ENCODE data around the gene EIF2AK2.
"Not testable (repeated sequence)": the region's sequence is repeated elsewhere in the genome, so short reads cannot be mapped to it uniquely, and the experiment has no call there.

Gene EIF2AK2

DNA sequence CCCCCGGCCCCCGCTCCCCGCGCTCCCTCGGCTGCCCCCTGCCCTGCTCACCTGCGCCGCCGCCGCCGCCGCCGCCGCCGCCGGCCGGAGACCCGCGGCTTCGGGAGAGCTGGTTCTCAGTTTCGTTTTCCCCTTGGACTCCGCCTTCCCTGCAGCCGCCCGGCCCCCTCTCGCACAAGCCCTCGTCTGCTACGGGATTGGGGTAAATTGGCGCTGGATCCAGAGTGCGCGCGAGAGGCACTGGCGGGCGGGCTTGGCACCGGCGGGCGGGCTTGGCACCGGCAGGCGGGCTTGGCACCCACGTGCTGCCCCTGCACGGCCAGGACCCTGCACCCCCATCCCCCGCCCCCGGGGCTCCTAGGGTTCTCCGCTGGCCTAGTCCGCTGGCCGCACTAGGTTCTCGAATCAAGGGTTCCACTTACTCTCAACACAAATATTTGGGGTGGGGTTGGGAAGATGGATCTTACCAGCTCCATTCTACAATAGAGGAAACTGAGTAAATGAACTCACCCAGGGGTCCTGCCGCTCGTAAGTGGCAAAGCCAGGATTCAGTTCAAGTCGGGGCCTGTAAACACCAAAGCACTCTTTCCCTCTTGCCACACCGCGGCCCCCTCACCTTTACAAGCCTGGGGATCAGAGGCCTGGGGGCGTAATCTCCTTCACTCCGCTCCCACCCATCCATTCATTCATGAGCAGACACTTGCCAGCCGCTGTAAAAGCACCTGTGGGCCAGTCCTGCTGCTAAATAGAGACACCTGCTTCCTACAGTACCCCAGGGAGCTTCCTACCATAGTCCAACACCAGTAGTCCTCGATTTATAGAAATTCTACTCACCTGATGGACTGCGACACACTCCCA, at the start of gene EIF2AK2:
TSS of gene EIF2AK2 (minus strand) at position 124 of the 858 bp plus-strand sequence. CDS start 9,174 bp downstream, outside the sequence.
- peak; percentile 55 for DNase-seq

DNA sequence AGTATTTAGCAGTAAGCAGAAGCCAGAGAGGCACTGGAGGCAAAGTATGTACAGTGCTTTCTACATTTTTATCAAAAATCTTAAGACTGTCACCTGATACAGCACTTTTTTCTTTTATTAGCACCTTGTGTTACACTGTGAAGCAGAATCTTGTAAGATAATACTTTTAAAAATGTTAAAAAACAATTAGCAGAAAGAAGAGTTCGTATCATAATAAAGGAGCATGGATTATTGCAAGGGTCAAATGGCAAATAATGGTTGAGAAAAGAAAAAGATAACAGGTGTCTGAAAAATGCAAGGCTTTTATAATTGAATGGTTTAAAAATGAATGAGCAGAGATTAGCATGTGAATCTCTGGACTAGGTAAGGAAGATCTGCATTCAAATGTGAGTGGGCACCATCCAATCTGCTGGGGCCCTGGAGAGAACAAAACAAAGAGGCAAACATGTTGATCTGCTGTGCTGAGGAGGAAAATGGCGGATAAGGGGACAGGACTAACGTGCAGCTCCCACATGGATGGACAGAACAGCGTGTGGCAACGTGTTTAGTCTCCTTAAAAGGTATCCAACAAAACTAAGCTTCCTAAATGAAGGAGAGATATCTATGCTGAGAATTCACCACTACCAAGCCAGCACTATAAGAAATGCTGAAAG, 49.0 kb upstream of the EIF2AK2 start:
- DNase-seq, result no peak

DNA sequence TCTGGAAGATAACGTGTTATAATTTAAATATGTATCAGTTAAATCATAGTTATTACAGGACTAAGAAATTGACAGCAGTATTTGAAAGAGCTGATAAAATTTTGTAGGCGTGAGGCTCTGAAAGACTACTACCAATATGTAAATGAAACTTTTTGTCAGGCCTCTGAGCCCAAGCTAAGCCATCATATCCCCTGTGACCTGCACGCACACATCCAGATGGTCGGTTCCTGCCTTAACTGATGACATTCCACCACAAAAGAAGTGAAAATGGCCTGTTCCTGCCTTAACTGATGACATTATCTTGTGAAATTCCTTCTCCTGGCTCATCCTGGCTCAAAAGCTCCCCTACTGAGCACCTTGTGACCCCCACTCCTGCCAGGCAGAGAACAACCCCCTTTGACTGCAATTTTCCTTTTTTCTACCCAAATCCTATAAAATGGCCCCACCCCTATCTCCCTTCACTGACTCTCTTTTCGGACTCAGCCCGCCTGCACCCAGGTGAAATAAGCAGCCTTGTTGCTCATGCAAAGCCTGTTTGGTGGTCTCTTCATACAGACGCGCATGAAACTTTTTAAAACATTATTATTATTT, 48.4 kb upstream of the EIF2AK2 start:
- not testable (repeated sequence) for DNase-seq

DNA sequence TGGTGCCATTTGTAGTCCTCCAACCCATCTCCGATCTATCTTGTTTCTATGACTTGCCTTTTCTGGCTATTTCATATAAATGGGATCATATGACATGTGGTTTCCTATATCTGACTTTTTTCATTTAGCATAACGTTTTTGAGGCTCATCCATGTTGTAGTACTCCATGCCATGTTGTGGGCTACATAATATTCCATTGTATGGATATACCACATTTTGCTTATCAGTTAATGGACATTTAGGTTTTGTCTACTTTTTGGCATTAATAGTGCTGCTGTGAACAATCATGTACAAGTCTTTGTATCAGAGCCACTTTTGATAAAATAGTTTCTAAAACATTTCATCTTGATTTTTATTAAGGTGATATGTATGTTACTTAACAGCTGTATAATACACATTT, 46.9 kb upstream of the EIF2AK2 start:
- no peak for DNase-seq

DNA sequence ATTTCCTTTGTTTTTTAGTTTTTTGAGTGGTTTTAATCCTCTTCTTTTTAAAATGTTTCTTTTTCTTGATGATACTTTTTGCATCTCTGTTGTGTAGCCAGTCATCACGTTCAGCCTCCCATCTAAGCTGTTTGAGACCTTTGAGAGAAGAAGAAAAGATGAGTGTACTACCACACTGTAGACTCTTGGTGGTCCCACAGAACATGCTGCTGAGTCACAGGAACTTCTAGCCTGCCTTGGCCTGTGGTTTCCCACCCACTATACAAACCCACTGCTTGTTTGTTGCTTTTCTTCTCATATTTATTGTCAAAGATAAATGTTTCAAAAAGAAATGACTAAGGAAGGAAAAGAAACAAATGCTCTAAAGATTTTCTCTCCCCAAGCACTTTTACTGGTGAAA, 45.0 kb upstream of the EIF2AK2 start:
- no peak for DNase-seq

DNA sequence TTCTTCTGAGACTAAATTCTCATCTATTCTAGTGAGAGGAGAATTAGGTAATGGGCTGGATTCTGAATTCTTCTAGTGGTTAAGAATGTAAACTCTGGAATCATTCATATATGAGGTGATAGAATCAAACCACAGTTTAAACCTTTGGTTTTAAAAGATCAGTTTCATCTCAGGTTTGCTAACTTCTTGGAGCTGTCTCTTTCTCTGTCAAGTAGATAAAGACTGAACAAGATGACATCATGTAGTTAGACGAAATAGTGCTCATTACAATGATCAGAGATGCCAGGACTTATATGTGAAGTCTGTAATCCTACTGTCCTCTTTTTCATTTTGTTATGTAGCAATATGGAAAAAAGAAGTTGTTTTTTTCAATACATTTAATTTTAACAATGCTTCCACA, 44.4 kb upstream of the EIF2AK2 start:
- DNase-seq, result no peak

DNA sequence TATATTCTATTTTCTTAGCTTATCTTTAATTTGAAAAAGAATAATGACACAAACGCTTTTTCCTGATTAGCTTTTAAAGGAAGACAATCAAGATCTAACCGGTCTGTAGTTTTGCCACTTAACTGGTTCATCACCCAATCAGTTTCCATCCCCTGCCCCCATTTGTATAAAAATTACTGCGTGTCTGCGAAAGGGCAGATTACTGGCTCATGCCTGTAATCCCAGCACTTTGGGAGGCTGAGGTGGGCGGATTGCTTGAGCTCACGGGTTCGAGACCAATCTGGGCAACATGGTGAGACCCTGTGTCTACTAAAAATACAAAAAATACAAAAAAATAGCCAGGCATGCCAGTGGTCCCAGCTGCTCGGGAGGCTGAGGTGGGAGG, 41.9 kb upstream of the EIF2AK2 start:
- DNase-seq, result no peak

DNA sequence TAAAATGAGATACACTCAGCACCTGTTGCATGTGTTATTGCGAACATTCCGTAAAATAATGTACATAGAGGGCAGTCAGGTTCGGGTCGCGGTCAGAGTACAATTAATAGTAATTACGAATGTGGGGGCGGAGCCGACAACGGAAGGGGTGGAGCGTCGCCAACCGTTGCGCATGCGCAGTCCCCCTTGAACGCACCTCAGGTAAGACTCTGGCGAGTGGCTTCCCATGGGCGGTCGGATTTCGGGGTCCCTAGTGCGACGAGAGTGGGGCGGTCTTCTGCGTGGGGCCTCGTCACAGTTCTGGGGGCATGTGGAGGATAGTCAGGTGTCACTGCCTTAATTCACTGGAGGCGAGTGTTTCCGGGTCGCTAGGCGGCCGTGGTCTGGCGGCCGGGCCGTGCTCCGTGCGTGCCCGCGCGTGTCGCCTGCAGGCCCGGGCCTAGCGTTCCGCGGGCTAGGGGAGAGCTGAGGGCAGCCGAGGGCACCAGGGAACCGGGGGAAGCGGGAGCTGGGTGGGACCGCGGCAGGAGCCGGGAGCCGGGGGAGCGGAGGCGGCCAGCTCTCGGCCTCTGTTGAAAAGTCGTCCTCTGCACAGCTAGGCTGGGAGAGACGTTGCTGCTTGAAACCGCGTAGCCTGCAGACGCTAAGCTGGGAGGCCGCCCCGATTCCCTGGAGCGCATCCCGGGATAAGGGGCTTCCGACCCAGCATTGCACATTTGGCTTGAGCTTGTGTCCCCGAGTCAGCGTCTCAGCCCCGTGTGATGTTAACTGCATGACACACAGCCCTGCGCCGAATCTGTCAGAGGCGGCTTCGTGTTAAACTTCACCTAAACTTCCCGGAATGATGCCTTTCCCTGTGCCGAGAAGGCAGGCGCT, 39.8 kb upstream of the EIF2AK2 start, which contains the start of gene CEBPZOS:
TSS of gene CEBPZOS (plus strand) at position 177 of the 876 bp plus-strand sequence. CDS start 3,209 bp downstream, outside the sequence.
- peak; percentile 90 for DNase-seq

DNA sequence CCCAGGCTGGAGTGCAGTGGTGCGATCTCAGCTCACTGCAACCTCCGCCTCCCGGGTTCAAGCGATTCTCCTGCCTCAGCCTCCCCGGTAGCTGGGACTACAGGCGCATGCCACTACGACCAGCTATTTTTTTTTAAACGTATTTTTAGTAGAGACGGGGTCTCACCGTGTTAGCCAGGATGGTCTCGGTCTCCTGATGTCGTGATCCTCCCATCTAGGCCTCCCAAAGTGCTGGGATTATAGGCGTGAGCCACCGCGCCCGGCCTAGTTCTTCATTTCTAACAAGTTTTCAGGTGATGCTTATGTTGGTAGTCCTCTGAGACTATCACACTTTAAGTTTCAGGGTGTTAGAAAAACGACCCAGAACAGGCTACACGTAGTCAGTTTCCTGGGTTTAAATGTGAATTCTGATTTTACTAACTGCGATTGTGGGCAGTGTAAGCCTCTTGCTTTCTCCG, 39.1 kb upstream of the EIF2AK2 start:
- DNase-seq, result not testable (repeated sequence)

DNA sequence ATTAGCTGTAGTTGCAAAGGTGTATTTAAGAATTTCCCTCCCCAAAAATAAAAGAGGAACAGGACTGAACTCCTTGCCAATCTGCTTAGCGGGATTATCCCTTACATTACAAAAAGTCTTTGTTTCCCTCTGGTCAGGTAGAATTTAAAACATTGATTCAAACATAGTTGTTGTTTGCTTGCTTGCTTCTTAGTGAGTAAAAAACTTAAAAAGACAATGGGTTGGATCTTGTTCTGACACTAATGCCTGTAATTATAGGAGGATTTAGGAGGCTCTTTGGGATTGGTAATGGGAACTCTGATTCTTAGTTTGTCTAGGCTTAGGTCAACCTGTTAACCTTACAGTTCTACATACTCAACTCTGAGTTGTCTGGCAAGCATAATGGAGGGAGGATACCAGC, 35.8 kb upstream of the EIF2AK2 start:
- no peak for DNase-seq

DNA sequence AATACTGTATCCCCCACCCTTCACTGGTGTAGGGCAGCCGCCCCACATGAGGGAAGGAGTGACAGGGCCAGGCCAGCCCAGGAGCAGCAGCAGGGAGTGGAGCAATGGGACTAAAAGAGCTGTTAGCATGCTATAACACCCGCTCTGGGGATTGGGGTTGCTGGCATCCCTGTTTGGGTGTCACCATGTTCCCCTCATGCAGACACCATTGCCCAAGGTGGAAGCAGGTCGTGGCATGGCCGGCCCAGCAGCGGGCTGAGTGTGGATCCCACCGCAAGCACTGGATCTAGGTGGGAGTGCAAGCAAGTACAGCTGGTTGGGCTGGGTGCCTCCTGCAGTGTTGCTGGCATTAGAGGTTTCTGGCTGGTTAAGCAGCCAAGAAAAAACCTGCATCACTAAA, 35.0 kb upstream of the EIF2AK2 start:
- DNase-seq, result no peak

DNA sequence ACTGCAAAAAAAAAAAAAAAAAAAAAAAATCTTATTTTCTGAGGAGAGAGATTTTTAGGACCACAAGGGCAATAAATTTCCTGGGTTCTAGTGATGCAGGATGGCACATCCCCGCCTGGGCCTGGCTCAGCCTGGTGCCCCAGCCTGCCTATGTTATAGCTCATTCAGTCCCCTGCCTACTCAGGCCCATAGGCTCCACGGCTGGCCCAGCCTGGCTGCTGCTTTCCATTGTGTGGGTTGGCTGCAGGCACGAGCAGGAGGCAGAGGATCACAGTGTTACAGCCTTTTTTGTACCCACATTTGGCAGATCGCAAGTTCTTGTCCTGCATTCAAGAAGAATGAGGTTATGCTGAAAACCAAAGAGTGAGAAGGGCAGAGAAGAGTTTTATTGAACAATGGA, 34.5 kb upstream of the EIF2AK2 start:
- no peak for DNase-seq

DNA sequence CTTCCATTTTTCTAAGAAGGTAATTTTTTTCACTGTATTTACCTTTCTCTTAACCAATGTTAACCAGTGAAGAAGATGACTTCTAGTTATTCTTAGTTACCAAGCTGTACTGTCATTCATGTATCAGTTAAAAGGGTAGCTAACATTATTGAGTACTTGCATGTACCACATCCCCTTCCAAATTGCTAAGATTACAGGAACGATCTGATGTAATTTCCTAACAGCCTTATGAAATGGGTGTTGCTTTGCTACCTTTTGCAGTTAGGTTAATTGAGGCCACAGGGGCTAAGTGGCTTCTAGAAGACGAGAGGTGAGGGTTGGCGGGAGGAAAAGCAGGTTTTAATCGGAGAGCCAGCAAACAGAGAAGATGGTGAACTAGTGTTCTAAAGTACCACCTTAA, 33.5 kb upstream of the EIF2AK2 start:
- DNase-seq, result no peak

DNA sequence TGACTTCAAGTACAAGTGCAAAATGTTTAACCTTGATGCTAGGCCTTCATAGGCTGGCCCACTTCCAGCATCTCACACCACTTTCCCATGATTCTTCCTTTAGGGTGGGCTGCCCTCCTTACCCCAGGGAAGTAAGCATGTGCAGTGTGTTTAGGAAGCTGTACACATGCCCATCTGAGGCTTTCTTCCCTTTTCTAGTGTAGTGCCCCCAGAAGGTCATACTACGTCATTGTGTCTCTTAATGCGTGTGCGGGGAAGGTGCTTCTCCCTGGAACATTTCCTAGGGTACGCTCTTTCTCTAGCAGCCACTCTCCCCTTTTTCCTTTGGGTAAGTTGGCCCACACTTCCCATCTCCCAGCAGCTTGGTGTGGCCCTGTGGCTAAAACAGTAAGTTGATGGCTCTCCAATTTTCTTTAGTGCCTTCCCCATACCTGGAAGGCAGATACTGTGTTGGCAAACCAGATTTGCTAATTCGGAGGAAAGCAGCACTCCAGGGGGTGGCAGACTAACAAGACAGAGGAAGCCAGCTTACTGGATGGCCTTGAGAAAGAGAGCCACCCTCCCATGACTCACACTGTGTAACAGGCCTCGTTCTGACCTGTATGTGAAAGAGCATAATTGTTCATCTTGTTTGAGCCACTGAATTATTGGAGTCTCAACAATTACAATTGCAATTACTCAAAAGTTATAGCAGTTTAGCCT, 32.8 kb upstream of the EIF2AK2 start:
- no peak for DNase-seq

DNA sequence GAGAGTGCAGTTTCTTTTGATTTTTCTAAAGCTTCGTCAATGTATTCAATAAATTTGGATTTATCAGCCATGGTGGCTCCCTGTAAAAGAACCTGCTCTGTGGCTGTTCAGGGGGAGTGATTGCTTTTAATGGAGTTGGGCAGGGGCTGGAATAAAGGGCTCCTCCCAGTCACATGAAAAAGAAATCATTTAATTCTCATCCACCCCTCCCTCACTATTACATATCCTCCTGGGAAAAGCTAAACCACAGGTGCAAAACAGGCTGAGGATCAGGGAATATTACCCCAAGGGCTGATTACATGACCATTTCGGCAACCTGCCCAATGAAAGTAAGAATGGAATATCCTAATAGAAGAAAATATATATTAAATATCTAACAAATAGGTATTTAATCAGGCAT, 31.8 kb upstream of the EIF2AK2 start, which contains the start of gene SULT6B1:
TSS of gene SULT6B1 (minus strand) at position 101 of the 400 bp plus-strand sequence. CDS start at position 71, 30 bp downstream.
- DNase-seq, result no peak

DNA sequence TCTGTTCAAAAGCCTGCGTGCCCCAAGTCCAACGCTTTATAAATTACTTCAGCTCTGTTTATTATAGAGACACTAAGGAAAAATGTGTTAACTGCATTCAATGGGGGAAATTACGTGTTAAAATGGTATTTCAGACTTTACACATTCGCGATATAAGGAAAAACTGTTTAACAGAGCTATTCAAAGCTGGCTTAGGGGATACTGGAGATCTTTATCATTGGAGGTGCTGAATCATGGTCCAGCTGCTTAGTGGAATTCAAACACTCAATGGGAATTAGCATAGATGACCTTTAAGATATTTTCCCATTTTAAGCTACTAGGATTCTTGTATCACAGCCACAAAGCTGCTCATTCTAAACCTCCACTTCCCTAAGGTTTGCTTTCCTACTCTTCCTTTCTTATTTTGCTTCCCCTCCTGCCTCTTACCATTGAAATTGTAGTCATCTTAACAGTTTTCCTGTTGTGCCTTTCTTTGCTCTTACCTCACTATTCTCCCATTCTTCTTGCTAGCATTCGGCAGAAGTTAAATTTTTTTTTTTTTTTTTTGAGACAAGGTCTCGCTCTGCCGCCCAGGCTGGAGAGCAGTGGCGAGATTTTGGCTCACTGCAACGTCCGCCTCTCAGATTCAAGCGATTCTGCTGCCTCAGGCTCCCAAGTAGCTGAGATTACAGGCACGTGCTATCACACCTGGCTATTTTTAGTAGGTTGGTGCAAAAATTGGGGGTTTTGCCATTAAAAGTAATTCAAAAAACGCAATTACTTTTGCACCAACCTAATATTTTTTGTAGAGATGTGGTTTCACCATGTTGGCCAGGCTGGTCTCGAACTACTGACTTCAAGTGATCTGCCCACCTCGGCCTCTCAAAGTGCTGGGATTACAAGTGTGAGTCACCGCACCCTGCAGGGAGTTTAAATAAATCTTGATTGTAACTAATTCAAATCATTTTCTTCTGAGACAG, 25.2 kb upstream of the EIF2AK2 start:
- DNase-seq, result no peak

DNA sequence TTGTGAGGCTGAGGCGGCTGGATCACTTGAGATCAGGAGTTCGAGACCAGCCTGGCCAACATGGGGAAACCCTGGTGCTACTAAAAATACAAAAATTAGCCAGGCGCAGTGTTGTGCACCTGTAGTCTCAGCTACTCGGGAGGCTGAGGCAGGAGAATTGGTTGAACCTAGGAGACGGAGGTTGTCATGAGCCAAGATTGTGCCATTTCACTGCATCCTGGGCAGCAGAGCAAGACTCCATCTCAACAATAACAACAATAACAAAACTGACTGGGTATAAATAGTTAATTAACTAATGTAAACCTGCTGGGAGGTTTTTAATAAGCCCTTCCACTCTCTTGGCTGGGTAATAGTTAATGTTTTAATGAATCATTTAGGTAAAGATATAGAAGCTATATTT, 23.9 kb upstream of the EIF2AK2 start:
- no peak for DNase-seq

DNA sequence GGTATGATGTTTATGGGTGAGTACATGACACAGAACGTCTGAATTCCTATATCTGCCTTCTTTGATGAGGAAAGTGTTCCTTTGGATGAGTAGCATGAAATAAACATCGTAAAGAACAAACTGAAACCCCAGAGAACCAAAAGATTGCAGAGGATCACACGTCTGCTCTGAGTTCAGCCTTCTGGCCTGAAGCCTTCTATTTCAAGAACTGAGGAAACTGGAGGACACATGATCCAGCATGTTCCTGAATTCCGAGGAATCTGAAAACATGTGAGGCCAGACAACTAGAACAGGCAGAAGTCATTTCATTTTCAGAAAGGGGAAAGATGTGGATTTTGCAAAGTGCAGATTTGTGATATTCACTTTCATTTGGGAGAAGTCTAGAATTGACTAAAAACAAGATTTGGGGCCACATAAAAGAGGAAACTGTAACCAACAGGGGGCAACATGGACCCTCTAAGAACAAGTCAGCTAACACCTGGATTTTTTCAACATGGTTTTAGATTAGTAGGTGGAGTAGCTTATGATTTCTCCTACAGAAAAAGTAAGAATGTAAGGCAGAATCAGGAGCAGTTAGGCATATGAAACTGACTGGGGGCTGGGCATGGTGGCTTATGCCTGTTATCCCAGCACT, 23.3 kb upstream of the EIF2AK2 start:
- DNase-seq, result no peak

DNA sequence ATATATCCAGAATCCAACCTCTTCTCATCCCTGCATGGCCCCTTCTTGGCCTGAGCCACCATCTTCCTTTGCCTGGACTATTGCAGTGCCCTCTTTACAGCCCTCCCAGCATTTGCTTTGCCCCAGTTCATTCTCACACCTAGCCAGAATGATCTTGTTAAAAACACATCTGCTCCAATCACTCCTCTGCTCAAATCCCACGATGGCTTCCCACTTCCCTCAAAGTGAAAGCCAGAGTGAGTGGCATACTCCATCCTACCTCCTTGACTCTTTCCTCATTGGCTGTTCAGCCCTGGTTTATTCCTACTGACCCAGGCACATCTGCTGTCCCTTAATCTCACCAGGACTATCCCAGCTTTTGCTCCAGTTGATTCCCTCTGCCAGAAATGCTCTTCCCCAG, 17.0 kb upstream of the EIF2AK2 start:
- DNase-seq, result no peak

DNA sequence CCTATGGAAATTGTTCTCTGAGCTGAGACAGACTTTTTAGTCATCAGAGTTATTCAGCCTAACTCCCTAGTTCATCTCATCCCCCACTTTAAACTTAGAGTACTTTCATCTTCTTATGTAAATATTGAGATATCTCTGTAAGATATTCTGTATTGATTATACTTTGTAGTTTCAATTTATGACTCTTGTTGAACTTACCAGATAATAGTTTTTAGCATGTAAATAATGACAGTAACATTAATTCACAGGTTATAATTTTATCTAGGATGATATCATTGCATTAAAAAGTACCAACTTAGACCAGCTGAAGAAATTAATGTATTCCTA, 14.8 kb upstream of the EIF2AK2 start:
- DNase-seq, result no peak

Measured in stimulated activated CD4-positive, alpha-beta T cell treated with anti-CD3 and anti-CD28 coated beads, Interleukin-12 subunit alpha, Interleukin-12 subunit beta, amount 100 ng/mL, for 4 hours (primary cell).